ENCODE results near the gene FAM3C. TPM values are rescaled to one million over a fixed set of nuclear protein-coding genes. Genes with fewer than 3 reads are reported as not detected.

The FAM3C gene
- total and polyA plus RNA-seq, 2 donors (not counting 1 experiment from before 2014, with no cell fraction given): 26.3 to 60.8 TPM

- Histone ChIP-seq H3K4me1 (ENCODE audit: control insufficient read depth, extremely low read depth, insufficient read depth, low read length) (no peaks in the 10 kb centered on the region), H3K27me3 (ENCODE audit: control insufficient read depth, insufficient read depth, low read length) (no peaks in the 10 kb centered on the region), H2AFZ (ENCODE audit: low read length) (no peak overlapping the region), H3K9ac (ENCODE audit: insufficient read depth, low read length) (no peak overlapping the region), H3K4me2 (ENCODE audit: extremely low read depth, insufficient read depth, low read length) (no peak overlapping the region), H3K27ac (ENCODE audit: insufficient read depth, low read length) (no peak overlapping the region), H3K79me2 (ENCODE audit: control insufficient read depth, insufficient read depth, low read length) (peaks cover 42% of the 10 kb centered on the region), H3K36me3 (ENCODE audit: control insufficient read depth, insufficient read depth, low read length) (no peaks in the 10 kb centered on the region), H4K20me1 (ENCODE audit: control insufficient read depth, extremely low read depth, insufficient read depth, low read length) (no peaks in the 10 kb centered on the region), H3K9me3 (ENCODE audit: control insufficient read depth, insufficient read depth, low read depth, low read length) (no peaks in the 10 kb centered on the region), H3K4me3 (replicated peaks in 1 of 4; ENCODE audit: control extremely low read depth in 1 of 4, insufficient read depth in 1 of 4, low read depth in 3 of 4, low read length in 4 of 4) (no peak overlapping the region)
- TF ChIP-seq CTCF (conservative IDR thresholded peaks at IDR 0.05 in 1 of 2, IDR thresholded peaks at IDR 0.05 in 1 of 2; ENCODE audit: low read depth in 1 of 2, low read length in 2 of 2): no peak
- TF ChIP-seq EZH2 (IDR thresholded peaks at IDR 0.05; ENCODE audit: low read length, missing control alignments): no peak
- no peak for DNase-seq (ENCODE audit: low read depth in 2 of 2)
Measured at GRCh38 chr7:121388950-121389349, 7.2 kb downstream of the FAM3C start.

GRCh38 chr7:121385800-121386179, 10.3 kb downstream of the FAM3C start:
- Histone ChIP-seq H4K20me1 (ENCODE audit: control insufficient read depth, extremely low read depth, insufficient read depth, low read length) (no peaks in the 10 kb centered on the region), H2AFZ (ENCODE audit: low read length) (no peak overlapping the region), H3K27ac (ENCODE audit: insufficient read depth, low read length) (no peak overlapping the region), H3K4me1 (ENCODE audit: control insufficient read depth, extremely low read depth, insufficient read depth, low read length) (no peaks in the 10 kb centered on the region), H3K4me2 (ENCODE audit: extremely low read depth, insufficient read depth, low read length) (no peak overlapping the region), H3K27me3 (ENCODE audit: control insufficient read depth, insufficient read depth, low read length) (no peaks in the 10 kb centered on the region), H3K9ac (ENCODE audit: insufficient read depth, low read length) (no peak overlapping the region), H3K36me3 (ENCODE audit: control insufficient read depth, insufficient read depth, low read length) (no peaks in the 10 kb centered on the region), H3K9me3 (ENCODE audit: control insufficient read depth, insufficient read depth, low read depth, low read length) (no peaks in the 10 kb centered on the region), H3K4me3 (replicated peaks in 1 of 4; ENCODE audit: control extremely low read depth in 1 of 4, insufficient read depth in 1 of 4, low read depth in 3 of 4, low read length in 4 of 4) (no peak overlapping the region), H3K79me2 (ENCODE audit: control insufficient read depth, insufficient read depth, low read length) (peaks cover 18% of the 10 kb centered on the region)
- TF ChIP-seq CTCF (conservative IDR thresholded peaks at IDR 0.05 in 1 of 2, IDR thresholded peaks at IDR 0.05 in 1 of 2; ENCODE audit: low read depth in 1 of 2, low read length in 2 of 2) (no peak), EZH2 (IDR thresholded peaks at IDR 0.05; ENCODE audit: low read length, missing control alignments) (no peak)
- DNase-seq (ENCODE audit: low read depth in 2 of 2): peak in 1 of 2 donors; percentile 11

GRCh38 chr7:121385056-121385799, 10.9 kb downstream of the FAM3C start:
- Histone ChIP-seq H3K4me3 (replicated peaks in 1 of 4; ENCODE audit: control extremely low read depth in 1 of 4, insufficient read depth in 1 of 4, low read depth in 3 of 4, low read length in 4 of 4) (no peak overlapping the region), H3K4me2 (ENCODE audit: extremely low read depth, insufficient read depth, low read length) (no peak overlapping the region), H3K27ac (ENCODE audit: insufficient read depth, low read length) (no peak overlapping the region), H3K36me3 (ENCODE audit: control insufficient read depth, insufficient read depth, low read length) (no peaks in the 10 kb centered on the region), H3K79me2 (ENCODE audit: control insufficient read depth, insufficient read depth, low read length) (peaks cover 18% of the 10 kb centered on the region), H3K9me3 (ENCODE audit: control insufficient read depth, insufficient read depth, low read depth, low read length) (no peaks in the 10 kb centered on the region), H3K9ac (ENCODE audit: insufficient read depth, low read length) (no peak overlapping the region), H4K20me1 (ENCODE audit: control insufficient read depth, extremely low read depth, insufficient read depth, low read length) (no peaks in the 10 kb centered on the region), H3K27me3 (ENCODE audit: control insufficient read depth, insufficient read depth, low read length) (no peaks in the 10 kb centered on the region), H2AFZ (ENCODE audit: low read length) (no peak overlapping the region), H3K4me1 (ENCODE audit: control insufficient read depth, extremely low read depth, insufficient read depth, low read length) (no peaks in the 10 kb centered on the region)
- DNase-seq (ENCODE audit: low read depth in 2 of 2): no peak
- TF ChIP-seq EZH2 (IDR thresholded peaks at IDR 0.05; ENCODE audit: low read length, missing control alignments) (no peak), CTCF (conservative IDR thresholded peaks at IDR 0.05 in 1 of 2, IDR thresholded peaks at IDR 0.05 in 1 of 2; ENCODE audit: low read depth in 1 of 2, low read length in 2 of 2) (no peak)
